HG03575 (cell line): ENCODE results near the gene INPP5K.

Experiments
- ATAC-seq: cut with Tn5 transposase; IDR thresholded peaks from one replicate; pipeline ENCODE4 v1.9.1; 2021; ENCODE audit not compliant: unreplicated experiment, insufficient number of reproducible peaks, low FRiP score; ENCODE audit errors: extremely low read depth

The INPP5K gene

GRCh38 chr17:1491443-1492248 lies 24.8 kb downstream of the INPP5K start:
- no peak for ATAC-seq

GRCh38 chr17:1490643-1491442 lies 25.6 kb downstream of the INPP5K start:
- no peak for ATAC-seq

- no peak for ATAC-seq
Measured at GRCh38 chr17:1488826-1489270, 27.6 kb downstream of the INPP5K start.

GRCh38 chr17:1487939-1488825 lies 28.2 kb downstream of the INPP5K start:
- no peak for ATAC-seq

- no peak for ATAC-seq
Measured at GRCh38 chr17:1486802-1487695, 29.4 kb downstream of the INPP5K start.

GRCh38 chr17:1485423-1486376 lies 30.7 kb downstream of the INPP5K start:
- no peak for ATAC-seq

GRCh38 chr17:1484676-1485422 lies 31.6 kb downstream of the INPP5K start:
- no peak for ATAC-seq

- no peak for ATAC-seq
Measured at GRCh38 chr17:1484060-1484535, 32.3 kb downstream of the INPP5K start.

GRCh38 chr17:1482680-1483079 lies 33.7 kb downstream of the INPP5K start:
- no peak for ATAC-seq

- no peak for ATAC-seq
Measured at GRCh38 chr17:1481736-1482135, 34.7 kb downstream of the INPP5K start.

GRCh38 chr17:1480747-1481465 lies 35.5 kb downstream of the INPP5K start:
- no peak for ATAC-seq

- no peak for ATAC-seq
Measured at GRCh38 chr17:1478418-1478817, 38.0 kb downstream of the INPP5K start.

- no peak for ATAC-seq
Measured at GRCh38 chr17:1475321-1475854, 41.0 kb downstream of the INPP5K start.

- ATAC-seq = no peak
Measured at GRCh38 chr17:1474402-1475189, 41.8 kb downstream of the INPP5K start.

- no peak for ATAC-seq
Measured at GRCh38 chr17:1473841-1474240, 42.6 kb downstream of the INPP5K start.
